CD8-positive, alpha-beta memory T cell (primary cell): ENCODE measurements around the gene MBLAC1. TPM values are rescaled to one million over a fixed set of nuclear protein-coding genes. Genes with fewer than 3 reads are reported as not detected.
A peak's percentile ranks its signal among the peaks of the same experiment; 100 is the strongest.

Experiments used
- CTCF ChIA-PET: fragments of 350-600 bp; sonication (Branson Sonifier 250); formaldehyde crosslinking; loops from one replicate; lab custom pipeline; 2021; ENCODE audit warnings: antibody characterized with exemption; lab: Charles Lee
- POLR2A ChIA-PET: fragments of 350-600 bp; sonication (Branson Sonifier 250); formaldehyde crosslinking; loops from one replicate; lab custom pipeline; 2021; ENCODE audit warnings: antibody characterized with exemption; lab: Charles Lee
- DNase-seq, 5 donors: peaks; one replicate each; pipeline versions ENCODE4 v3.0.0 to v3.0.0-alpha.2; 2020 to 2022; ENCODE audit warnings: mixed read lengths in 1 of 5
- H3K27ac ChIP-seq: one replicate; pipeline ENCODE4 v1.7.0; 2013; ENCODE audit warnings: low read depth, mild to moderate bottlenecking, low read length, moderate library complexity
- H3K27me3 ChIP-seq: 2 replicates; pipeline ENCODE4 v1.7.0; 2013; ENCODE audit warnings: low read length, mild to moderate bottlenecking; ENCODE audit not compliant: insufficient read depth, poor library complexity, severe bottlenecking
- H3K36me3 ChIP-seq: 2 replicates; pipeline ENCODE4 v1.7.0; 2013; ENCODE audit warnings: mild to moderate bottlenecking, low read length, moderate library complexity; ENCODE audit not compliant: insufficient read depth
- H3K4me1 ChIP-seq: 2 replicates; pipeline ENCODE4 v1.7.0; 2013; ENCODE audit warnings: mild to moderate bottlenecking, low read length, moderate library complexity; ENCODE audit not compliant: insufficient read depth
- H3K4me3 ChIP-seq: 2 replicates; pipeline ENCODE4 v1.7.0; 2013; ENCODE audit warnings: mild to moderate bottlenecking, low read length
- H3K9me3 ChIP-seq: 2 replicates; pipeline ENCODE4 v1.7.0; 2013; ENCODE audit warnings: mild to moderate bottlenecking, low read length
- H3K27ac Mint-ChIP-seq, 8 donors: one replicate each; pipeline ENCODE4 v1.8.0; 2020 to 2021; ENCODE audit warnings: mixed read lengths in 8 of 8, mild to moderate bottlenecking in 6 of 8, inconsistent platforms in 3 of 8, moderate library complexity in 3 of 8
- H3K27me3 Mint-ChIP-seq, 2 donors: one replicate each; pipeline ENCODE4 v1.8.0; 2020 to 2021; ENCODE audit warnings: mixed read lengths in 2 of 2, mild to moderate bottlenecking in 1 of 2, moderate library complexity in 1 of 2
- H3K36me3 Mint-ChIP-seq, 3 donors: one replicate each; pipeline ENCODE4 v1.8.0; 2020 to 2021; ENCODE audit warnings: mixed read lengths in 3 of 3, inconsistent platforms in 1 of 3, mild to moderate bottlenecking in 1 of 3
- H3K4me1 Mint-ChIP-seq, 3 donors: one replicate each; pipeline ENCODE4 v1.8.0; 2020 to 2021; ENCODE audit warnings: mixed read lengths in 3 of 3, inconsistent platforms in 1 of 3, mild to moderate bottlenecking in 1 of 3
- H3K4me3 Mint-ChIP-seq, 7 donors: one replicate each; pipeline ENCODE4 v1.8.0; 2020 to 2021; ENCODE audit warnings: mixed read lengths in 7 of 7, mild to moderate bottlenecking in 6 of 7, moderate library complexity in 4 of 7, inconsistent platforms in 2 of 7
- H3K9me3 Mint-ChIP-seq, 5 donors: one replicate each; pipeline ENCODE4 v1.8.0; 2020 to 2022; ENCODE audit warnings: mixed read lengths in 5 of 5, mild to moderate bottlenecking in 3 of 5, moderate library complexity in 2 of 5, inconsistent platforms in 1 of 5
- polyA plus RNA-seq: library from polyadenylated mRNA; unstranded; fragments of 300-500 nt; fragmentation: Illumina TruSeq; gene quantifications from one replicate; pipeline ENCODE4 v1.2.3, GENCODE V29; 2021
- total RNA-seq, 2 experiments: library from RNA; stranded (reverse); gene quantifications; one replicate each; pipeline ENCODE4 v1.2.3, GENCODE V29; 2021

MBLAC1 gene
- total and polyA plus RNA-seq, 3 experiments from 2014 or later: 2.3 to 4.4 (median 4.4) TPM

DNA sequence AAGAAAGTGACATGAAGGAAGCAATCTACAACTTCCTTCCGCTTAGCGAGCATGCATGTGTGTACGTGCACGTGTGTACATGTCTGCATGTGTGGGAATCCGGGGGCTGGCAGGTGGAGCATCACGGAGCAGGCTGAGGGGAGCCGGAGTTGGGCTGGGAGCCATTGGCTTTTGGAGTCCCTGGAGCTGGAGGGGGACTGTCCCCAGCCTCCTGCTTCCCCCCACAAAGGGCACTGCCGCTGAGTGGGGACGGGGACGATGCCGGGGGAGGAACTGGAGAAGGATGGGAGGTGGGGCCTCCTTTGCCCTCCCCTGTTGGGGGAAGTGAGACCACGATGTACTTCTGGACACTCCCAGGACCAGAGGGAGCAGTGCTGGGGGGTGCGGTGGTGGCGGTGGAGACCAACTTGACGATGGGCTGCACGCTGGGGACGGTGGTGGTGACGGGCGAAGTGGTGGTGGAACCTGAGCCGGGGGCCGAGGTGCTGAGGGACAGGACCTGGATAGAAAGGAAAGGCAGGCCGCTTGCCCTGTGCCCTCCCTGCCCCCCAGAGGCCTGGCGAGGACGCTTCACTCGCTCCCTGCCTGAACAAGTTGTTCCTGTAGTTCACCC is 19.5 kb upstream of the MBLAC1 start:
- Histone ChIP-seq H3K9me3 (no peaks in the 10 kb centered on the region), H3K4me3 (no peak overlapping the region), H3K4me1 (peaks cover 4% of the 10 kb centered on the region), H3K27me3 (no peaks in the 10 kb centered on the region), H3K27ac (no peak overlapping the region), H3K36me3 (peaks cover 31% of the 10 kb centered on the region)
- POLR2A ChIA-PET: no interaction called here
- CTCF ChIA-PET: interaction anchor here (1.7 kb wide), 1 partner anchor 24 kb away, joined by 5 read pairs; no protein-coding TSS in a partner anchor
- peaks cover 0 to 81% (median 6%) of the 10 kb centered on the region in 3 donors for H3K36me3 Mint-ChIP-seq
- DNase-seq: no peak
- no peak overlapping the region for H3K4me3 Mint-ChIP-seq
- peaks cover 8 to 10% (median 10%) of the 10 kb centered on the region in 3 donors for H3K4me1 Mint-ChIP-seq
- no peaks in the 10 kb centered on the region for H3K27me3 Mint-ChIP-seq
- H3K9me3 Mint-ChIP-seq: no peaks in the 10 kb centered on the region
- H3K27ac Mint-ChIP-seq: peak overlapping the region in 1 of 8 donors; percentile 24

GRCh38 chr7:100107890-100108289 is 18.9 kb upstream of the MBLAC1 start:
- peaks cover 0 to 86% (median 7%) of the 10 kb centered on the region in 3 donors for H3K36me3 Mint-ChIP-seq
- CTCF ChIA-PET: no interaction called here

DNA sequence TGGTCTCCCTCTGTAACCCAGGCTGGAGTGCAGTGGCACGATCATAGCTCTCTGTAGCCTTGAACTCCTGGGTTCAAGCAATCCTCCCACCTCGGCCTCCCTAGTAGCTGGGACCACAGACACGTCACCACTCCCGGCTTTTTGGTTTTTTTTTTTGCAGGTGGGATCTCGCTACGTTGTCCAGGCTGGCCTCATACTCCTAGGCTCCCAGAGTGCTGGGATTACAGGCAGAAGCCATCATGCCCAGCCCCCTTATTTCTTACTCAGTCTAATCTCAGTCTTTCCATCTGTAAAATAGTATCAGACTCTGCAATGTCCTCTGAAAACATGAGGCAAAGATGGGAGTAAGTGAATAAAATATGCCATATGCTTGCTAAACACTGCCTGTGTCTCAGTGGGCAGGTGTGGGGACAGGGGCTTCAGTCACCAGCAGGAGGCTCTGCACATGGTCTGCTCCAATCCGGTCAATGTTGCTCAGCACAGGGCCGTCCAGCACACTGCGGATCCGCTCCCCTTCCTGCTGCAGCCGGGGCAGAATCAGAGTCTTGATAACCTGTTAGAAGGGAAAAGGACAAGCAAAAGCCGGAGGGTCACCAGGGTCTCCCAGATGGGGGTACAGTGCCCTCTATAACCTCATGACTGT is 17.1 kb upstream of the MBLAC1 start:
- H3K36me3 Mint-ChIP-seq: peaks cover 0 to 93% (median 6%) of the 10 kb centered on the region in 3 donors
- no peak overlapping the region for H3K4me3 Mint-ChIP-seq
- H3K9me3 Mint-ChIP-seq: no peaks in the 10 kb centered on the region
- no peak overlapping the region for H3K4me3 ChIP-seq
- ChIA-PET CTCF (no interaction called here), POLR2A (interaction anchor here (0.6 kb wide), 1 partner anchor 780 kb away, joined by 5 read pairs; no protein-coding TSS in a partner anchor)
- H3K4me1 Mint-ChIP-seq: no peaks in the 10 kb centered on the region
- H3K9me3 ChIP-seq: no peaks in the 10 kb centered on the region
- DNase-seq: no peak
- H3K27me3 Mint-ChIP-seq: no peaks in the 10 kb centered on the region
- H3K27ac Mint-ChIP-seq: peak overlapping the region in 1 of 8 donors; percentile 65
- H3K27ac ChIP-seq: no peak overlapping the region
- H3K4me1 ChIP-seq: no peaks in the 10 kb centered on the region
- H3K36me3 ChIP-seq: peaks cover 31% of the 10 kb centered on the region
- H3K27me3 ChIP-seq: no peaks in the 10 kb centered on the region

More at GRCh38 chr7:100107890-100108289, 18.9 kb upstream of the MBLAC1 start:
- Mint-ChIP-seq H3K27me3 (no peaks in the 10 kb centered on the region), H3K4me3 (no peak overlapping the region), H3K9me3 (no peaks in the 10 kb centered on the region), H3K4me1 (peaks cover 3 to 4% (median 4%) of the 10 kb centered on the region in 3 donors), H3K27ac (peak overlapping the region in 2 of 8 donors; percentile 54 to 60)
- Histone ChIP-seq H3K27me3 (no peaks in the 10 kb centered on the region), H3K36me3 (peaks cover 31% of the 10 kb centered on the region), H3K27ac (no peak overlapping the region), H3K4me3 (no peak overlapping the region), H3K9me3 (no peaks in the 10 kb centered on the region), H3K4me1 (no peaks in the 10 kb centered on the region)
- POLR2A ChIA-PET: no interaction called here
- DNase-seq: no peak

GRCh38 chr7:100111156-100111555 is 15.6 kb upstream of the MBLAC1 start:
- Histone ChIP-seq H3K9me3 (no peaks in the 10 kb centered on the region), H3K36me3 (peaks cover 31% of the 10 kb centered on the region), H3K4me3 (no peak overlapping the region), H3K27me3 (no peaks in the 10 kb centered on the region), H3K27ac (no peak overlapping the region), H3K4me1 (no peaks in the 10 kb centered on the region)
- H3K4me1 Mint-ChIP-seq: peaks cover 0 to 4% (median 0%) of the 10 kb centered on the region in 3 donors
- no peak overlapping the region for H3K4me3 Mint-ChIP-seq
- no peaks in the 10 kb centered on the region for H3K27me3 Mint-ChIP-seq
- peaks cover 0 to 85% (median 6%) of the 10 kb centered on the region in 3 donors for H3K36me3 Mint-ChIP-seq
- no peak for DNase-seq
- ChIA-PET POLR2A (interaction anchor here (1.5 kb wide), 1 partner anchor 15 kb away, joined by 3 read pairs; the partner anchor contains the start of gene MBLAC1), CTCF (interaction anchor here (0.9 to 1.9 kb wide), 2 partner anchors 9 kb away, joined by 3 to 8 read pairs; partner anchors contain the start of gene CNPY4)
- no peaks in the 10 kb centered on the region for H3K9me3 Mint-ChIP-seq
- H3K27ac Mint-ChIP-seq: peak overlapping the region in 1 of 8 donors; percentile 52

- no peak for DNase-seq
- Histone ChIP-seq H3K36me3 (peaks cover 28% of the 10 kb centered on the region), H3K27me3 (no peaks in the 10 kb centered on the region), H3K27ac (no peak overlapping the region), H3K4me1 (no peaks in the 10 kb centered on the region), H3K9me3 (no peaks in the 10 kb centered on the region), H3K4me3 (no peak overlapping the region)
- Mint-ChIP-seq H3K4me3 (peak overlapping the region in 1 of 7 donors; percentile 73), H3K4me1 (peaks cover 0 to 8% (median 2%) of the 10 kb centered on the region in 3 donors), H3K27ac (no peak overlapping the region), H3K36me3 (peaks cover 0 to 81% (median 8%) of the 10 kb centered on the region in 3 donors), H3K9me3 (no peaks in the 10 kb centered on the region), H3K27me3 (no peaks in the 10 kb centered on the region)
- ChIA-PET POLR2A (interaction anchor here (1.5 kb wide), 1 partner anchor 15 kb away, joined by 3 read pairs; the partner anchor contains the start of gene MBLAC1), CTCF (interaction anchor here (0.5 to 1.9 kb wide), 3 partner anchors 9 to 86 kb away, joined by 3 to 8 read pairs (median 3); partner anchors contain the start of gene CNPY4)
These were observed 14.9 kb upstream of the MBLAC1 start for GRCh38 chr7:100111914-100112313.

DNA sequence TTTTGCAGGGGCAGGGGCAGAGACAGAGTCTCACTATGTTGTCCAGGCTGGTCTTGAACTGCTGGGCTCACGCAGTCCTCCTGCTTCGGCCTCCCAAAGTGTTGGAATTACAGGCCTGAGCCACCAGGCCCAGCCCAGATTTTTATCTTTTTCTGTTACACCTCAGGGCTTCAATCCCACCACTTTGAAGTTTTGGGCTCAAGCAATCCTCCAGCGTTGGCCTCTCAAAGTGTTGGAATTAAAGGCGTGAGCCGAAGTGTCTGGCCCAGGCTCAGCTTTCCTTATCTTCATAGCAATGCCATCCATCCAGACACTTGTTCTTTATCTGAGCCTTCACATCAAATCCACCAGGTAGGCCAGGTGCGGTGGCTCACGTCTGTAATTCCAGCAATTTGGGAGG is 11.7 kb upstream of the MBLAC1 start:
- POLR2A ChIA-PET: interaction anchor here (0.6 to 1.5 kb wide), 2 partner anchors 13 to 16 kb away, joined by 3 to 6 read pairs; partner anchors contain the start of genes AP4M1 and MCM7
- Mint-ChIP-seq H3K36me3 (peaks cover 0 to 61% (median 5%) of the 10 kb centered on the region in 3 donors), H3K27me3 (no peaks in the 10 kb centered on the region)

DNA sequence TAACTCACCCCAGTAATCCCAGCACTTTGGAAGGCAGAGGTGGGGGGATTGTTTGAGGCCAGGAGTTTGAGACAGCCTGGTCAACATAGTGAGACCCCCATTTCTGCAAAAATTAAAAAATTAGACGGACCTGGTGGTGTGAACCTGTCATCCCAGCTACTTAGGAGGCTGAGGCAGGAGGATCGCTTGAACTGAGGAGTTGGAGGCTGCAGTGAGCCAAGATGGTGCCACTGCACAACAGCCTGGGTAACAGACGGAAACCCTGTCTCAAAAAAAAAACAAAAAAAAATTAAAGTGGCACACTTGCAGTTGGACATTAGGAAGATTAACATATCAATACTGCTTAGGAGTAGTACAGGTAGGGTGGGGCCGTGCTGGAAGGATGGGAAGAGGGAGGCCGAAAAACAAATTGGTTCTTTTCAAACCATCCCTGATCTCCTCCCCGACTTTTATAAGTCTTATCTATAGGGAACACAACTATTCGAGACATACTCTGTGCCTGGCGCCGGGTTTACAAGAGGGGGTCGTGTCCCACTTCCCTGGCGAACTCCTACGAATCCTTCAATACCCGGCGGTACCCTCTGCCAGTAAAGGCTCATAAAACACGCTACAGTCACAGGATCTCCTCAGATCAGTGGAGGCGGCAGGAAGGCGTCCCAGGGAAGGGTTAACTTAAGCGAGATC is 8.2 kb upstream of the MBLAC1 start:
- Mint-ChIP-seq H3K27me3 (no peaks in the 10 kb centered on the region), H3K4me1 (peaks cover 24 to 33% (median 30%) of the 10 kb centered on the region in 3 donors), H3K36me3 (peaks cover 0 to 43% (median 4%) of the 10 kb centered on the region in 3 donors), H3K9me3 (no peaks in the 10 kb centered on the region), H3K4me3 (peak overlapping the region; percentile 95 to 99 (median 97)), H3K27ac (peak overlapping the region; percentile 96 to 100 (median 99))
- peaks cover 17% of the 10 kb centered on the region for H3K4me1 ChIP-seq
- H3K27me3 ChIP-seq: no peaks in the 10 kb centered on the region
- DNase-seq: no peak
- ChIA-PET POLR2A (interaction anchor here (0.7 kb wide), 2 partner anchors 18 to 211 kb away, joined by 3 to 6 read pairs; no protein-coding TSS in a partner anchor), CTCF (interaction anchor here (1.6 kb wide), 1 partner anchor 13 kb away, joined by 4 read pairs; no protein-coding TSS in a partner anchor)
- peak overlapping the region; percentile 94 for H3K27ac ChIP-seq
- H3K4me3 ChIP-seq: peak overlapping the region; percentile 99
- no peaks in the 10 kb centered on the region for H3K9me3 ChIP-seq
- H3K36me3 ChIP-seq: no peaks in the 10 kb centered on the region

More for the DNA sequence above, 11.7 kb upstream of the MBLAC1 start:
- Mint-ChIP-seq H3K9me3 (no peaks in the 10 kb centered on the region), H3K27ac (no peak overlapping the region), H3K4me1 (peaks cover 14 to 24% (median 16%) of the 10 kb centered on the region in 3 donors), H3K4me3 (no peak overlapping the region)
- Histone ChIP-seq H3K27me3 (no peaks in the 10 kb centered on the region), H3K4me1 (peaks cover 9% of the 10 kb centered on the region), H3K9me3 (no peaks in the 10 kb centered on the region), H3K4me3 (no peak overlapping the region), H3K27ac (no peak overlapping the region), H3K36me3 (peaks cover 16% of the 10 kb centered on the region)
- no peak for DNase-seq
- CTCF ChIA-PET: interaction anchor here (1.8 to 2.4 kb wide), 2 partner anchors 13 to 16 kb away, joined by 5 to 7 read pairs; partner anchors contain the start of genes AP4M1 and MCM7
